Activated T-helper 17 cell treated with anti-CD3 and anti-CD28 coated beads, Interleukin-2, amount 50 U/mL, for 72 hours (primary cell): ENCODE data around the gene NKIRAS1. TPM values are rescaled to one million over a fixed set of nuclear protein-coding genes. Genes with fewer than 3 reads are reported as not detected.
A peak's percentile ranks its signal among the peaks of the same experiment; 100 is the strongest.

Experiments
- ATAC-seq: fragments of 150-1000 bp; cut with Tn5 transposase; replicated peaks from 2 replicates; pipeline ENCODE4 v1.10.0; 2021; ENCODE audit warnings: mild to moderate bottlenecking, moderate library complexity
- H3K27ac Mint-ChIP-seq: one replicate; pipeline ENCODE4 v1.8.0; 2022; ENCODE audit warnings: mixed read lengths
- H3K27me3 Mint-ChIP-seq: one replicate; pipeline ENCODE4 v1.8.0; 2022; ENCODE audit warnings: mixed read lengths
- H3K36me3 Mint-ChIP-seq: one replicate; pipeline ENCODE4 v1.8.0; 2022; ENCODE audit warnings: low read depth, mild to moderate bottlenecking, mixed read lengths
- H3K4me1 Mint-ChIP-seq: one replicate; pipeline ENCODE4 v1.8.0; 2022; ENCODE audit warnings: mixed read lengths
- H3K4me3 Mint-ChIP-seq: one replicate; pipeline ENCODE4 v1.8.0; 2022; ENCODE audit warnings: mild to moderate bottlenecking, mixed read lengths
- H3K9me3 Mint-ChIP-seq: one replicate; pipeline ENCODE4 v1.8.0; 2022; ENCODE audit warnings: mixed read lengths
- total RNA-seq, 2 donors: library from RNA; stranded (reverse); gene quantifications; one replicate each; pipeline ENCODE4 v1.2.3, GENCODE V29; 2022

NKIRAS1 gene
- 1 to 10 TPM; 5.1 to 6.2 TPM for total RNA-seq

DNA sequence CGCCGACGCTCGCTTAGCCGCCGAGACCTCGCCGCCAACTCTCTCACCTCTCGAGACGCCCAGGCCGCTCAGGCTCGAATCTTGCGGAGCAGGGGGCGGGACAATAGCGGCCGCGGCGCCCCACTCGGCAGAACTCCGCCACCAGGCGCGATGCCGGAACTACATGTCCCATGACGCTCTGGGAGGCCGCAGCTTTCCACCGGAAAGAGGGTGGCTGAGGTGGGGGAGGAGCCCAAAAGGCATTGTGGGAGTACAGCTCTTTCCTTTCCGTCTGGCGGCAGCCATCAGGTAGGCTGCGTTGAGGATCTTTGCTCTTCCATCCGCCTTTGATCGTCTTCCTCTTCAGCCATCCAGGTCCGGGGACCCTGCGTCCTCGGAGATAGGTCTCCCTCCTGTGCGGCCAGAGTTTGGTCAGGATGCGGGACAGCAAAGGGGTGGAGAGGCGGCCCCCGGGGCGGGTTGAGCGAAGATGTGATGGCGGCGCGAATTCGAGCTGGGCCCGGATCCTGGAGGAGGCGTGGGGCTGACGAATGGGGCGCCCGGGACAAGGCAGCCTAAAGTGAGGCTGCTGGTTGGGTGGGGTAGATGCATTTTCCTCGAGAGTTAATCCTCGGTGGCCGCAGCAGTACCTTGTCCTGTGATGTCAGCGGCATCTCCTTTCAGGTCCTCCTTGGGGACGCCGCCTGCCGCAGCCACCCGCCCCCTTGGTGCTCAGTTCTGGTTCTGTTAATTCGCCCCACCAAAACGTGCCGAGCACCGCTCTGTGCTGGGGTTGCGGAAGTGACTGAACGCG, at the start of gene NKIRAS1, which contains the start of gene RPL15:
NKIRAS1 (minus strand) TSS at position 105 of the 793 bp plus-strand sequence. CDS start 6,086 bp downstream, outside the sequence.
RPL15 (plus strand) TSS at position 247 of the 793 bp plus-strand sequence. CDS start 728 bp downstream, outside the sequence.
- Mint-ChIP-seq H3K4me3 (peak within 1 kb of the TSS; percentile 97), H3K27ac (peak within 1 kb of the TSS; percentile 99)

DNA sequence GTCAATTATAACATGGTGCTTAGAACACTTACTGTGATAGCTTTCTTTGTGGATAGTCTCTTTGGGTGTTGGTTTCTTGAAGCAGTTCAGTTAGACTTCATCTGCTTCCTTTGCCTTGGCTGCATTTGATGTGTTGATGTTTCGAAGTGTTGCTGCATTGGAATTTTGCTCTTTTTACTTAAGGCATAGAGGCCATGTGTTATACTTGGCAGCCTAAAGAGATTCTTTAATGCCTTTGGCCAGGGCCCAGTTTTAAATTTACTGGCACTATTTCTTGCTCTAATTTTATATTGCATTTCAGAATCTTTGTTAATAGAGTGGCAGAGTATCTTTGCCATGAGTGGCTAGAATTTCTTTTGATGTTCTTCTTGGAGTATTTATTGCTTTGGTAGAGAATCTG, 49.5 kb upstream of the NKIRAS1 start:
- peak overlapping the region; percentile 72 for H3K27ac Mint-ChIP-seq
- ATAC-seq = no peak
- no peaks in the 10 kb centered on the region for H3K27me3 Mint-ChIP-seq
- peaks cover 27% of the 10 kb centered on the region for H3K4me1 Mint-ChIP-seq
- H3K4me3 Mint-ChIP-seq = no peak overlapping the region
- no peaks in the 10 kb centered on the region for H3K9me3 Mint-ChIP-seq
- peaks cover 87% of the 10 kb centered on the region for H3K36me3 Mint-ChIP-seq

More for the DNA sequence above, at the start of gene NKIRAS1, which contains the start of gene RPL15:
- no peaks in the 10 kb centered on the region for H3K9me3 Mint-ChIP-seq
- H3K36me3 Mint-ChIP-seq = peaks cover 55% of the 10 kb centered on the region
- ATAC-seq = peak; percentile 96
- H3K27me3 Mint-ChIP-seq = no peaks in the 10 kb centered on the region
- H3K4me1 Mint-ChIP-seq = peaks cover 38% of the 10 kb centered on the region

DNA sequence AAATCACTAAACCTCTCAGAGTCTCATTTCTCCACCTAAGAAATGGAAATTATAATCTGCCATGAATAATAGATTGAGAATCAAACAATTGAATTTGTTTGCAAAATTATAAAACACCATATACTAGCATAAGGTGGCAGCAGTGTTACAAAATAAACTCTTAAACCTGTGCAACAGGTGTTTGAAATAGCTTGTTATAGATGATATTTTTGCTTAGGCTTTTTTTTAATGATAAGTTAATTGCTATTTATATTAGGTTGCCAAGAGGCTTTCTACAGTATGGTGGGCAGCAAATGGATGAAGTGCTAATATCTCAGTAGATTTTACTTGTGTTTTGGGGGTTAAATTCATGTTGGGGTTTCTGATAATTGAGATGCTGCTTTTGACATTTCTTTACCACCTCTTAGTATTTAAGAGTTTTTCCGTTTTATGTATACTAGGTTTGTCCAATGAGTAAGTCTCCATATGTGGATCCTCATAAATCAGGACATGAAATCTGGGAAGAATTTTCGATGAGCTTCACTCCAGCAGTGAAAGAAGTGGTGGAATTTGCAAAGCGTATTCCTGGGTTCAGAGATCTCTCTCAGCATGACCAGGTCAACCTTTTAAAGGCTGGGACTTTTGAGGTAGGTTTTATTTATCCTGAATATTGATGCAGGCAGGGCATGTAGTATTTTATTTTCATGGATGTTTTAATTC, 47.9 kb upstream of the NKIRAS1 start:
- Mint-ChIP-seq H3K27me3 (no peaks in the 10 kb centered on the region), H3K4me3 (no peak overlapping the region), H3K27ac (no peak overlapping the region), H3K4me1 (peaks cover 25% of the 10 kb centered on the region), H3K36me3 (peaks cover 95% of the 10 kb centered on the region), H3K9me3 (no peaks in the 10 kb centered on the region)
- no peak for ATAC-seq

DNA sequence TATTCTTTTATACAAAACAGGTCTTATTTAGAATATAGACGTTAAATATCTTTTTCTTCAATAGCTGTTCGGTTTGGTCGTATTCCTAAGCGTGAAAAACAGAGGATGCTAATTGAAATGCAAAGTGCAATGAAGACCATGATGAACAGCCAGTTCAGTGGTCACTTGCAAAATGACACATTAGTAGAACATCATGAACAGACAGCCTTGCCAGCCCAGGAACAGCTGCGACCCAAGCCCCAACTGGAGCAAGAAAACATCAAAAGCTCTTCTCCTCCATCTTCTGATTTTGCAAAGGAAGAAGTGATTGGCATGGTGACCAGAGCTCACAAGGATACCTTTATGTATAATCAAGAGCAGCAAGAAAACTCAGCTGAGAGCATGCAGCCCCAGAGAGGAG, 45.1 kb upstream of the NKIRAS1 start:
- peaks cover 21% of the 10 kb centered on the region for H3K4me1 Mint-ChIP-seq
- no peak overlapping the region for H3K27ac Mint-ChIP-seq
- H3K27me3 Mint-ChIP-seq = no peaks in the 10 kb centered on the region
- no peak overlapping the region for H3K4me3 Mint-ChIP-seq
- no peak for ATAC-seq
- H3K36me3 Mint-ChIP-seq = peaks cover 80% of the 10 kb centered on the region
- no peaks in the 10 kb centered on the region for H3K9me3 Mint-ChIP-seq

DNA sequence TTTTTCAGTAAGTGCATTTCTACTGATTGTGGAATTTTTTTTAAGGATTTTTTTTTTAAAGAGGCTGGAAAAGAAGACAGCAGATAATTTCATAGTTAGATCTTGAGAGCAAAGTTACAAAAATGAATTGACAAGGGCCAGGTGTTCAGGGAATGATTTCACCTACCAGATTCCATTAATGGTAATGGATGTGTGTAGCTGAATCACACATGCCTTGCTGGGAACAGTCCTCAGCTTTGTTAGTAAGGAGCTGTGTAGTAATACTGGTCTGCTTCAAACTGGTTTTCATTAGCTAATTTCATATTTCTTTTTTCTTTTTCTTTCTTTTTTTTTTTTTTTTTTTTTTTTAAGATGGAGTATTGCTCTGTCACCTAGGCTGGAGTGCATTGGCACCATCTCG, 44.3 kb upstream of the NKIRAS1 start:
- ATAC-seq = no peak
- no peak overlapping the region for H3K27ac Mint-ChIP-seq
- H3K4me3 Mint-ChIP-seq = no peak overlapping the region
- H3K9me3 Mint-ChIP-seq = no peaks in the 10 kb centered on the region
- H3K27me3 Mint-ChIP-seq = no peaks in the 10 kb centered on the region
- H3K4me1 Mint-ChIP-seq = peaks cover 21% of the 10 kb centered on the region
- peaks cover 80% of the 10 kb centered on the region for H3K36me3 Mint-ChIP-seq

DNA sequence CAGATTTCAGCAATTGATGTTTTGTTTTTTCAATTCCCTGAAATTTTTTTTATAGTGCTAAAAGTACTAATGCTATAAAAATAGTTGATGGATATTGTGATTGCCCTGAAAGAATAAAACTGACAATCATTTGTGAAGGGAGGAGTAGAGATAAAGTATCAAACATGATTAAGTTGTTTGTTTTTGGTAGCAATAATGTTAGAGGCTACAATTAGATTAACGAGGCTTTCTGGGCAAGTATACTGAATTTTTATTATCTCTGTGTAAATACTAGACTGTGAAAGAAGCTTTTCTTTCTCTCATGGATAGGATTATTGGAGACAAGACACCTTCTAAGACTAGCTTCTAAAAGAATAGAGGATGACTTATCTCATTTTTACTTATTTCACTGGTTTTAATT, 43.9 kb upstream of the NKIRAS1 start:
- H3K9me3 Mint-ChIP-seq = no peaks in the 10 kb centered on the region
- H3K27ac Mint-ChIP-seq = no peak overlapping the region
- H3K27me3 Mint-ChIP-seq = no peaks in the 10 kb centered on the region
- no peak overlapping the region for H3K4me3 Mint-ChIP-seq
- no peak for ATAC-seq
- H3K36me3 Mint-ChIP-seq = peaks cover 80% of the 10 kb centered on the region
- peaks cover 21% of the 10 kb centered on the region for H3K4me1 Mint-ChIP-seq

DNA sequence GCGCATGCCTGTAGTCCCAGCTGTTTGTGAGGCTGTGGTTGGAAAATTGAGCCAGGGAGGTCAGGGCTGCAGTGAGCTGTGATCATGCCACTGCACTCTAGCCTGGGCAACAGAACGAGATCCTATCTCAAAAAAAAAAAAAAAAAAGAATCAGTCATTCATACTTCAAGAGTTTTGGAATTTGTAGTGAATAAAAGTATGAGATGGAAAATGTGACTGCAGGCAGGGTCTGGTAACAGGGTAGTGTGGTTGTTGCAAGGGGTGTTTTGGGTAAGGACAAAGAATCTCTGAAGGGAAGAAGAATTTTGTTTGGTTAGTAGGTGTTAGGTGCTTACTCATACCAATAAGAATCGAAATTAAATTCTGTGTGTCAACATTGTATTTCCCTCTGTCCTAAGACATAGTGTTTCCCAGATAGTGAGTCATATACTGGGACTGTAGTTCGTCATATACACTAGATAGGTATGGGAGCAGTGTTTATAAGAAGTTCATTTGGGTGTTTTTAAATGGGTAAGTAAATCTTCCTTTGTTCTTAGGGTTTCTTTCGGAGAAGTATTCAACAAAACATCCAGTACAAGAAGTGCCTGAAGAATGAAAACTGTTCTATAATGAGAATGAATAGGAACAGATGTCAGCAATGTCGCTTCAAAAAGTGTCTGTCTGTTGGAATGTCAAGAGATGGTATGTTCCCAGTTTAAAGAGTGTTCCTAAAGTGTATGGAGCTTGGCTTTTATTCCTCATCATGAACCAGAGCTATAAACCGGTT, 42.5 kb upstream of the NKIRAS1 start:
- H3K27ac Mint-ChIP-seq = peak overlapping the region; percentile 91
- H3K4me1 Mint-ChIP-seq = peaks cover 29% of the 10 kb centered on the region
- peak overlapping the region; percentile 56 for H3K4me3 Mint-ChIP-seq
- H3K27me3 Mint-ChIP-seq = no peaks in the 10 kb centered on the region
- H3K9me3 Mint-ChIP-seq = no peaks in the 10 kb centered on the region
- ATAC-seq = peak; percentile 94
- H3K36me3 Mint-ChIP-seq = peaks cover 80% of the 10 kb centered on the region

DNA sequence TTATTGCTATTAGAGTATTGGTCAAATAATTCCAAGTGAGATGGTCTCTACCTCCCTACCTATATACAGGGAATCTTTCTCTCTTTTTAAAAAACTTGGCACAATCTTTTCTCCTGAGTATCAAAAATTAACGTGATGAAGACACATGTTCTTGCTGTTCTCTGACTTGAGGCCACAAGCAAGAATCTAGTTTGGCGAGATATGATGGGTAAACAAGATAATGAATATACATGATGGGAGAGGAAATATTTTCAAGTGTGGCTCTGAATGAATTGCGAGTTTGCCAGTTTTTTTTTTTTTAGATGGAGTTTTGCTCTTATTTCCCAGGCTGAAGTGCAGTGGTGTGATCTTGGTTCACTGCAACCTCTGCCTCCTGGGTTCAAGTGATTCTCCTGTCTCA, 39.9 kb upstream of the NKIRAS1 start:
- ATAC-seq = no peak
- Mint-ChIP-seq H3K4me3 (no peak overlapping the region), H3K27me3 (no peaks in the 10 kb centered on the region), H3K36me3 (peaks cover 55% of the 10 kb centered on the region), H3K9me3 (no peaks in the 10 kb centered on the region), H3K4me1 (peaks cover 33% of the 10 kb centered on the region), H3K27ac (peak overlapping the region; percentile 42)

DNA sequence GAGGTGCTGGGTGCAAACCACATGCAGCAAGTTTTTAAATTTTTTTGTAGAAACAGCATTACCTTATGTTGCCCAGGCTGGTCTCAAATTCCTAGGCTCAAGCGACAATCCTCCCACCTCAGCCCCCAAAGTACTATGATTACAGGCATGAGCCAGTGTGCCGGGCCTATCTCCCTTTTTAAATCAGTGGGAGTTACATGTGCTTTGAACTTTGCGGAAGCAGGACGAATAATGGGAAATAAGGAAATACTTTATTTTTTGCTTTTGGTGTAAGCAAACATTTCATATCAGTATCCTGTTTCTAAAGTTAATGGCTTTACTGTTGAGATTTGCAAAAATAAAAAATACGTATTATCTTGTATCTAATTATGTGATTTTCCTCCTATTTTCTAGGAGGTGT, 37.4 kb upstream of the NKIRAS1 start:
- Mint-ChIP-seq H3K9me3 (no peaks in the 10 kb centered on the region), H3K4me1 (peaks cover 44% of the 10 kb centered on the region), H3K36me3 (peaks cover 32% of the 10 kb centered on the region), H3K27me3 (no peaks in the 10 kb centered on the region), H3K4me3 (no peak overlapping the region), H3K27ac (no peak overlapping the region)
- ATAC-seq = no peak

DNA sequence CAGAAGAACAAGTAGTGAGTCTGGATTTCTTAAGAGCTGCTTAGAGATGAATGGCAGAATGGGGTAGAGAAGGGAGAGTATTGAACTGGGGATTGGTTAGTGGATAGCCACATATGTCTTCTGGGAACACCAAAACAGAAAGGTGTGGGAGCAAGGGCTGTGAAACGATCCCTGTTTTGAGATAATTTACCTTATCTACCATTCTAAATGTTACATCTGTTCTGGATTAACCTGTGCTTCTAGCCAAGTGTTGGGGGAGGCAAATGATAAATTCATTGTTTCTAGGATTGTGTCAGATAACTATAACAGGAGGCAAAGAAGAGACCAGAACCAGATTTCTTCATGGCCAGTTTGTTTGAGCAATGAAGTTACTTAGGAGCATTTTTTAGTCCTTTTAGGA, 36.7 kb upstream of the NKIRAS1 start:
- Mint-ChIP-seq H3K27me3 (no peaks in the 10 kb centered on the region), H3K9me3 (no peaks in the 10 kb centered on the region), H3K4me3 (no peak overlapping the region), H3K36me3 (peaks cover 29% of the 10 kb centered on the region), H3K4me1 (peaks cover 42% of the 10 kb centered on the region), H3K27ac (no peak overlapping the region)
- ATAC-seq = no peak

DNA sequence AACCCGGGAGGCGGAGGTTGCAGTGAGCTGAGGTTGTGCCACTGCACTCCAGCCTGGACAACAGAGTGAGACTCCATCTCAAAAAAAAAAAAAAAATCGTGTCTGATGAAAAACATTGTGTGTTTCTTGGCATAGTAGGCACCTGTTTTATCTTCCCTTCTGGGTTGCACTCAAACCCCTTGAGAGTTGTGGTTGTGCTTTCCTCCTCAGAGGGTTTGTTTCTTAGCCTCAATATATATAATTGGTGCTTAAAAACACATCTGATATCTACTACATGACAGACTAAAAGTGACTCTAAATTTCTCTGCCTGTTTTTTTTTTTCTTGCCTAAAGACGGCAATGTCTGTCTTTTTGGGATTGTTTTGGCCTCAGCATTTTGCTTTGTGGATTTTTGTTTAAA, 35.9 kb upstream of the NKIRAS1 start:
- peaks cover 50% of the 10 kb centered on the region for H3K4me1 Mint-ChIP-seq

DNA sequence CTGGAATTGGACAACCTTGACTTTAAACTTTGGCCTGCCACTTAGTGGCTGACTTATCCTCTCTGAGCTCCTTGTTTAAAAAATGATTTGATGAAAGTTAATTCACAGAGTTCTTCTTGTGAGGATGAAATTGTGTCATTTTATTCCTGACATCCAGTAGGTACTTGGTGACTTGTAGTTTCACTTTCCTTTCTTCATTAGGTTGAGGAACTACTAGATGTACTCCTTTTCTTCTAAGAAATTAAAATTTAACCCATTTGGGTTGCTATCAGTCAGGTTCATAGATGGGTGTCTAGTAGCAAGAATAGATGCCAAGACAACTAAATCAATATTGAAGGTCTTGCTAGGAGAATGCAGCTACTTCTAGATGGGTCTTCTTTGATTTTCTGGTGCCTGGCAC, 33.5 kb upstream of the NKIRAS1 start:
- H3K9me3 Mint-ChIP-seq = no peaks in the 10 kb centered on the region
- peak overlapping the region; percentile 88 for H3K4me3 Mint-ChIP-seq
- H3K36me3 Mint-ChIP-seq = peaks cover 24% of the 10 kb centered on the region
- H3K4me1 Mint-ChIP-seq = peaks cover 51% of the 10 kb centered on the region
- peak overlapping the region; percentile 87 for H3K27ac Mint-ChIP-seq
- no peak for ATAC-seq
- no peaks in the 10 kb centered on the region for H3K27me3 Mint-ChIP-seq

More for the DNA sequence above, 35.9 kb upstream of the NKIRAS1 start:
- Mint-ChIP-seq H3K36me3 (peaks cover 29% of the 10 kb centered on the region), H3K9me3 (no peaks in the 10 kb centered on the region), H3K27ac (no peak overlapping the region), H3K27me3 (no peaks in the 10 kb centered on the region), H3K4me3 (peak overlapping the region; percentile 88)
- no peak for ATAC-seq

DNA sequence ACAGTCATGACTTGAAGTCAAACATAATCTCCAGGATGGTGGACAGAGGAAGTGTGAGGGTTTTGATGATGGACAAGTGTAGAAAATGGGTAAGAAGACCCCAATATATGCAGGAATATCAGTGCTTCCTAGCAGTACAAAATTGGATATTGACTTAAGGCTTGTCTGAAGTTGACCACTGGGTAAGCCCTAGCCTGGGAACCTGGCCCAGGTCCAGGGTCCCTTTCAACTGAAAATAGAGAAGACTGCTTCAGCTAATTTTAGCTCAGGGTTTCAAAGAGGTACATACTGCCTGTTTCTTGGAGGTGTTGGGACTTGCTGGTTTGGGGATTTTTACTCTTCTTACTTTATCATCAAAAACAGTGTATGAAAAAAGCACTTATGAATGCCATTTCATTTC, 33.0 kb upstream of the NKIRAS1 start:
- Mint-ChIP-seq H3K27ac (peak overlapping the region; percentile 87), H3K4me1 (peaks cover 47% of the 10 kb centered on the region), H3K27me3 (no peaks in the 10 kb centered on the region), H3K4me3 (peak overlapping the region; percentile 88), H3K9me3 (no peaks in the 10 kb centered on the region), H3K36me3 (peaks cover 20% of the 10 kb centered on the region)
- no peak for ATAC-seq

DNA sequence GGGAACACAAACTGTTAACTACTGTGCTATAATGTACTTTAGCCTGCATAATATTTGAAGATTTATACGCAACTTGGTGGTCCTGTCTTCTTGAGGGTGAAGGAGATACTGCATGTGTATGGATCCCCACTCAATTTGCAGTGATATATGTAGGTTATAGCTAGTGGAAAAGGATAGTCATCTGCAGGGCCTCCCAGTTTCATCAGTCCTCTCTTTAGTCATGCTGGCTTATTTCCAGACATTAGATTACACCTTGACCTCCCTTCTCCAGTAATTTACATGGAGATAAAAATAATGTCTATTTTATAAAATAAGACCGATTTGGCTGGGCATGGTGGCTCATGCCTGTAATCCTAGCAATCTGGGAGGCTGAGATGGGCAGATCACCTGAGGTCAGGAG, 32.0 kb upstream of the NKIRAS1 start:
- no peak for ATAC-seq
- H3K4me1 Mint-ChIP-seq = peaks cover 48% of the 10 kb centered on the region
- peaks cover 21% of the 10 kb centered on the region for H3K36me3 Mint-ChIP-seq
- no peaks in the 10 kb centered on the region for H3K9me3 Mint-ChIP-seq
- H3K27ac Mint-ChIP-seq = no peak overlapping the region
- no peaks in the 10 kb centered on the region for H3K27me3 Mint-ChIP-seq
- H3K4me3 Mint-ChIP-seq = peak overlapping the region; percentile 88
